Measurements from ENCODE around the gene HAUS1.
A peak's percentile ranks its signal among the peaks of the same experiment; 100 is the strongest.
"Not testable (repeated sequence)": the region's sequence is repeated elsewhere in the genome, so short reads cannot be mapped to it uniquely, and the experiment has no call there.

The HAUS1 gene

GRCh38 chr18:46097801-46098615, 6.2 kb upstream of the HAUS1 start, which contains the start of gene ATP5F1A:
ATP5F1A (minus strand) TSS chr18:46098296; CDS start chr18:46098231, 65 bp downstream.
- TF ChIP-seq CTCF (conservative IDR thresholded peaks at IDR 0.05; ENCODE audit: low read depth): no peak
- H3K27ac ChIP-seq: peak within 1 kb of the TSS; percentile 89
- CTCF ChIA-PET: interaction anchor here (0.8 kb wide), 1 partner anchor 30 kb away, joined by 3 read pairs; no protein-coding TSS in a partner anchor
- POLR2A ChIA-PET (ENCODE audit: low non-redundant PET): interaction anchor here (0.8 kb wide), 1 partner anchor 160 kb away, joined by 5 read pairs; no protein-coding TSS in a partner anchor
- peak; percentile 78 for DNase-seq (ENCODE audit: low spot score)

- TF ChIP-seq CTCF (conservative IDR thresholded peaks at IDR 0.05; ENCODE audit: low read depth): no peak
- no peak for DNase-seq (ENCODE audit: low spot score)
- peak overlapping the region; percentile 89 for H3K27ac ChIP-seq
- ChIA-PET POLR2A (ENCODE audit: low non-redundant PET) (interaction anchor here (0.8 kb wide), 1 partner anchor 161 kb away, joined by 5 read pairs; no protein-coding TSS in a partner anchor), CTCF (no interaction called here)
These were observed 5.6 kb upstream of the HAUS1 start for GRCh38 chr18:46098616-46098933.

GRCh38 chr18:46099463-46099862, 4.7 kb upstream of the HAUS1 start:
- ChIA-PET POLR2A (ENCODE audit: low non-redundant PET) (no interaction called here), CTCF (no interaction called here)
- no peak for TF ChIP-seq CTCF (conservative IDR thresholded peaks at IDR 0.05; ENCODE audit: low read depth)
- H3K27ac ChIP-seq: no peak overlapping the region
- no peak for DNase-seq (ENCODE audit: low spot score)

GRCh38 chr18:46109386-46109785, 5.2 kb downstream of the HAUS1 start:
- ChIA-PET POLR2A (ENCODE audit: low non-redundant PET) (no interaction called here), CTCF (no interaction called here)

GRCh38 chr18:46110406-46110805, 6.2 kb downstream of the HAUS1 start:
- CTCF ChIA-PET: no interaction called here
- TF ChIP-seq CTCF (conservative IDR thresholded peaks at IDR 0.05; ENCODE audit: low read depth): no peak
- POLR2A ChIA-PET (ENCODE audit: low non-redundant PET): no interaction called here
- H3K27ac ChIP-seq: no peak overlapping the region
- no peak for DNase-seq (ENCODE audit: low spot score)

More at GRCh38 chr18:46109386-46109785, 5.2 kb downstream of the HAUS1 start:
- H3K27ac ChIP-seq: no peak overlapping the region
- no peak for DNase-seq (ENCODE audit: low spot score)
- TF ChIP-seq CTCF (conservative IDR thresholded peaks at IDR 0.05; ENCODE audit: low read depth): no peak

GRCh38 chr18:46113751-46114150, 9.6 kb downstream of the HAUS1 start:
- POLR2A ChIA-PET (ENCODE audit: low non-redundant PET): no interaction called here
- H3K27ac ChIP-seq: no peak overlapping the region
- TF ChIP-seq CTCF (conservative IDR thresholded peaks at IDR 0.05; ENCODE audit: low read depth): no peak
- DNase-seq (ENCODE audit: low spot score): no peak
- CTCF ChIA-PET: interaction anchor here (0.6 to 0.7 kb wide), 2 partner anchors 103 to 155 kb away, joined by 3 to 4 read pairs; no protein-coding TSS in a partner anchor

- DNase-seq (ENCODE audit: low spot score); CTCF ChIA-PET; POLR2A ChIA-PET (ENCODE audit: low non-redundant PET); H3K27ac ChIP-seq: not testable (repeated sequence)
These were observed 22.4 kb downstream of the HAUS1 start for GRCh38 chr18:46126625-46127024.

All from RWPE1 (cell line).